ENCODE data around the gene GSC. TPM values are rescaled to one million over a fixed set of nuclear protein-coding genes. Genes with fewer than 3 reads are reported as not detected.

The GSC gene
- total RNA-seq, 2 donors from 2014 or later: 37.0 to 94.4 TPM

DNA sequence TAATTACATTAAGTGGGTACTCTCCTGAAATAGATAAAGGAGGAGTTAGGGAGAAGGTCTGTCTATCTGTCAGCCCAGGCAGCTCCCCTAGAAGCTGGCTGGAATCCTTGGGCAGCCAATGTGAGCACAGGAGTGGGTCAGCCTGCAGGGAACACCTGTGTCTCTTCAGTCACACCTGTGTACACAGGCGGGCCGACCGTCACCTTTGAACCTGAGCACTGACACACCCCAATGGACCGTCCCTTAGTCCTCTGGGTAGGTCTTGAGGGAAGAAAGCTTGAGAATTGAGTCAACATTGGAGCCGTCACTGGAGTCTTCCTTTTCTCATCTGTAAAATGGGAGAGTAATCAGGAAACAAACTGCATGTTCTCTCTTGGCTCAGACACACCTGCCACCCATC is 9.8 kb upstream of the GSC start:
- Mint-ChIP-seq H3K4me1 (peaks cover 55% of the 10 kb centered on the region), H3K36me3 (ENCODE audit: low read depth) (no peaks in the 10 kb centered on the region), H3K9me3 (no peaks in the 10 kb centered on the region), H3K27ac (no peak overlapping the region), H3K4me3 (no peak overlapping the region), H3K27me3 (ENCODE audit: insufficient read depth) (peaks cover 46% of the 10 kb centered on the region)
- DNase-seq: no peak
- 97 to 100% methylated on average over 5 of the region's 5 CpGs for WGBS, 2 experiments (ENCODE audit: insufficient coverage in 1 of 2, insufficient read length in 1 of 2)
- peaks cover 16% of the 10 kb centered on the region for H3K4me1 ChIP-seq (ENCODE audit: control insufficient read depth, insufficient read depth, low read length)
- peaks cover 24% of the 10 kb centered on the region for H3K27me3 ChIP-seq (ENCODE audit: control insufficient read depth, insufficient read depth, low read length, poor library complexity, severe bottlenecking)
- no peak overlapping the region for H3K9ac ChIP-seq (ENCODE audit: extremely low read depth, low read length, poor library complexity, severe bottlenecking)
- H3K36me3 ChIP-seq (ENCODE audit: control insufficient read depth, insufficient read depth, low read length): no peaks in the 10 kb centered on the region
- no peak overlapping the region for H3K4me3 ChIP-seq (ENCODE audit: low read length)
- TF ChIP-seq, protein P1, sequence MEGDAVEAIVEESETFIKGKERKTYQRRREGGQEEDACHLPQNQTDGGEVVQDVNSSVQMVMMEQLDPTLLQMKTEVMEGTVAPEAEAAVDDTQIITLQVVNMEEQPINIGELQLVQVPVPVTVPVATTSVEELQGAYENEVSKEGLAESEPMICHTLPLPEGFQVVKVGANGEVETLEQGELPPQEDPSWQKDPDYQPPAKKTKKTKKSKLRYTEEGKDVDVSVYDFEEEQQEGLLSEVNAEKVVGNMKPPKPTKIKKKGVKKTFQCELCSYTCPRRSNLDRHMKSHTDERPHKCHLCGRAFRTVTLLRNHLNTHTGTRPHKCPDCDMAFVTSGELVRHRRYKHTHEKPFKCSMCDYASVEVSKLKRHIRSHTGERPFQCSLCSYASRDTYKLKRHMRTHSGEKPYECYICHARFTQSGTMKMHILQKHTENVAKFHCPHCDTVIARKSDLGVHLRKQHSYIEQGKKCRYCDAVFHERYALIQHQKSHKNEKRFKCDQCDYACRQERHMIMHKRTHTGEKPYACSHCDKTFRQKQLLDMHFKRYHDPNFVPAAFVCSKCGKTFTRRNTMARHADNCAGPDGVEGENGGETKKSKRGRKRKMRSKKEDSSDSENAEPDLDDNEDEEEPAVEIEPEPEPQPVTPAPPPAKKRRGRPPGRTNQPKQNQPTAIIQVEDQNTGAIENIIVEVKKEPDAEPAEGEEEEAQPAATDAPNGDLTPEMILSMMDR (conservative IDR thresholded peaks at IDR 0.05): no peak
- H3K9me3 ChIP-seq (ENCODE audit: control insufficient read depth, low read length): no peaks in the 10 kb centered on the region
- no peak overlapping the region for H3K27ac ChIP-seq (ENCODE audit: low read depth, low read length)

- Mint-ChIP-seq H3K9me3 (no peaks in the 10 kb centered on the region), H3K36me3 (ENCODE audit: low read depth) (no peaks in the 10 kb centered on the region), H3K27me3 (ENCODE audit: insufficient read depth) (peaks cover 72% of the 10 kb centered on the region), H3K4me1 (peaks cover 67% of the 10 kb centered on the region), H3K4me3 (peak overlapping the region; percentile 82), H3K27ac (peak overlapping the region; percentile 71)
- Histone ChIP-seq H3K9ac (ENCODE audit: extremely low read depth, low read length, poor library complexity, severe bottlenecking) (peak overlapping the region; percentile 100), H3K36me3 (ENCODE audit: control insufficient read depth, insufficient read depth, low read length) (no peaks in the 10 kb centered on the region), H3K4me1 (ENCODE audit: control insufficient read depth, insufficient read depth, low read length) (peaks cover 12% of the 10 kb centered on the region), H3K27ac (ENCODE audit: low read depth, low read length) (no peak overlapping the region), H3K9me3 (ENCODE audit: control insufficient read depth, low read length) (no peaks in the 10 kb centered on the region), H3K4me3 (ENCODE audit: low read length) (peak overlapping the region; percentile 93), H3K27me3 (ENCODE audit: control insufficient read depth, insufficient read depth, low read length, poor library complexity, severe bottlenecking) (peaks cover 46% of the 10 kb centered on the region)
- DNase-seq: no peak
- WGBS, 2 experiments (ENCODE audit: insufficient coverage in 1 of 2, insufficient read length in 1 of 2): 8 to 9% methylated on average over 2 of the region's 2 CpGs
- TF ChIP-seq, protein P1 (conservative IDR thresholded peaks at IDR 0.05): no peak
Observed at GRCh38 chr14:94775871-94776210, 5.9 kb upstream of the GSC start.

- Mint-ChIP-seq H3K27ac (peak overlapping the region; percentile 71), H3K4me3 (peak overlapping the region; percentile 82), H3K27me3 (ENCODE audit: insufficient read depth) (peaks cover 67% of the 10 kb centered on the region), H3K9me3 (no peaks in the 10 kb centered on the region), H3K36me3 (ENCODE audit: low read depth) (no peaks in the 10 kb centered on the region), H3K4me1 (peaks cover 65% of the 10 kb centered on the region)
- Histone ChIP-seq H3K9ac (ENCODE audit: extremely low read depth, low read length, poor library complexity, severe bottlenecking) (peak overlapping the region; percentile 100), H3K36me3 (ENCODE audit: control insufficient read depth, insufficient read depth, low read length) (no peaks in the 10 kb centered on the region), H3K4me1 (ENCODE audit: control insufficient read depth, insufficient read depth, low read length) (peaks cover 7% of the 10 kb centered on the region), H3K27ac (ENCODE audit: low read depth, low read length) (no peak overlapping the region), H3K4me3 (ENCODE audit: low read length) (peak overlapping the region; percentile 93), H3K27me3 (ENCODE audit: control insufficient read depth, insufficient read depth, low read length, poor library complexity, severe bottlenecking) (peaks cover 46% of the 10 kb centered on the region), H3K9me3 (ENCODE audit: control insufficient read depth, low read length) (no peaks in the 10 kb centered on the region)
- 1 to 4% methylated on average over 18 to 20 of the region's 20 CpGs for WGBS, 2 experiments (ENCODE audit: insufficient coverage in 1 of 2, insufficient read length in 1 of 2)
- peak; percentile 94 for DNase-seq
- TF ChIP-seq, protein P1 (conservative IDR thresholded peaks at IDR 0.05): no peak
Observed at GRCh38 chr14:94775091-94775870, 5.4 kb upstream of the GSC start.

All from endodermal cell (in vitro differentiated cells).